Activated CD8-positive, alpha-beta memory T cell treated with anti-CD3 and anti-CD28 coated beads, Interleukin-2, amount 50 U/mL, for 4 hours (primary cell): ENCODE measurements around the gene TMUB1.
A peak's percentile ranks its signal among the peaks of the same experiment; 100 is the strongest.

Source experiments
- DNase-seq: peaks from one replicate; pipeline ENCODE4 v3.0.0-alpha.2; 2020

Gene TMUB1

GRCh38 chr7:151083071-151083823 is at the start of gene TMUB1:
TSS of gene TMUB1 (minus strand) at chr7:151083493. CDS start at chr7:151082563, 930 bp downstream.
- peak; percentile 89 for DNase-seq

GRCh38 chr7:151132461-151133205 is 49.3 kb upstream of the TMUB1 start:
- DNase-seq: no peak

DNA sequence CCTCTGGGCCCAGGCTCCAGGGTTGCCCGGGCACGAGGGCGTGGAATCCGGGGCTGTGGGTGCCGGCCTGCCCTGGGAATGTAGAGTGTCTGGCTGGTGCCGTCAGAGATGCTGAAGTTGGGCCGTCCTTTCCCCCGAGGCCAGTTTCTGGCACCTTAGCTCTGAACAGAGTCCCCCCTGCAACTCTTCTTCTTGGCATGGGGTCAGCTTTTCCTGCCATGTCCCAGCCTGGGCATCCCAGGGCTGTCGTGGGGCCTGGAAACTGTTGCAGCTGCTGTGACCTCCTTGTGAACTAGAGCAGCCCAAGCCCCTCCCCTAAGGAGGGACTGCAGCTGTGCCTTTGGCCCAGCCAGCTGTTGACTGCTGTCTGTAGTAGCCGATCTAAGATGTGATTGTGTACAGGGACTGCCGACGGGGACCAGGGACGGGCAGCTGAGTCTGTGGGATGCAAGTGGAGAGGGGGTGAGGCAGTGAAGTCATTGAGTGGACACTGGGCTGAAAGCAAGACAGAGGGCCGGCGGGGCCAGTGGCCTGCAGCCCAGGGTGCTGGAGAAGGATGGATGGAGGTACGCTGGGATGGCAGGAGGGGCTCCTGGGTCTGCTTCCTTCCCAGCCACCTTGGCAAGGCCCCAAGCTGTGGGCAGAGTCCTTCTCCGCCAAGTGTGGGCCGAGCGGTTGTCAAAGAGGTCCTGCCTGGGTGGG is 48.5 kb upstream of the TMUB1 start:
- DNase-seq: no peak

GRCh38 chr7:151131224-151131591 is 47.9 kb upstream of the TMUB1 start:
- DNase-seq: no peak

DNA sequence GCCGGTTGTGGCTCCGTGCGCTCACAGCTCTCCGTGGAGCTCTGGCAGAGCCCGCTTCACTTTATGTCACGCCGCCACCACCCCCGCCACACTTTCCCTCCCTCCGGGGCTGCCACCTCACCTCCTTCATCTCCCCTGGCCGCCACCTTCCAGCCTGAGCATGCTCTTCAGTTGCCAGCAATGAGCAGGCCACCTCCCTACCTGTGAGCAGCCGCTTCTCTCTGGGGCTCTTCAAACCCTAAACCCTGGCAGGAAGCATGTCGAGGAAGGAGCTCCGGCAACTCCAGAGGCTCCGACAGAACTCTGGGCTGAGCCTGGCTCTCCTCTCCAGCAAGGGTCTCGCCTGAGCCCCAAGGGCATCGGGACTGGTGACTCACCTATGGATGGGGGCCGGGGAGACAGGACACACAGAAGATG is 47.5 kb upstream of the TMUB1 start:
- DNase-seq: no peak

GRCh38 chr7:151129960-151130591 is 46.8 kb upstream of the TMUB1 start:
- DNase-seq: no peak

DNA sequence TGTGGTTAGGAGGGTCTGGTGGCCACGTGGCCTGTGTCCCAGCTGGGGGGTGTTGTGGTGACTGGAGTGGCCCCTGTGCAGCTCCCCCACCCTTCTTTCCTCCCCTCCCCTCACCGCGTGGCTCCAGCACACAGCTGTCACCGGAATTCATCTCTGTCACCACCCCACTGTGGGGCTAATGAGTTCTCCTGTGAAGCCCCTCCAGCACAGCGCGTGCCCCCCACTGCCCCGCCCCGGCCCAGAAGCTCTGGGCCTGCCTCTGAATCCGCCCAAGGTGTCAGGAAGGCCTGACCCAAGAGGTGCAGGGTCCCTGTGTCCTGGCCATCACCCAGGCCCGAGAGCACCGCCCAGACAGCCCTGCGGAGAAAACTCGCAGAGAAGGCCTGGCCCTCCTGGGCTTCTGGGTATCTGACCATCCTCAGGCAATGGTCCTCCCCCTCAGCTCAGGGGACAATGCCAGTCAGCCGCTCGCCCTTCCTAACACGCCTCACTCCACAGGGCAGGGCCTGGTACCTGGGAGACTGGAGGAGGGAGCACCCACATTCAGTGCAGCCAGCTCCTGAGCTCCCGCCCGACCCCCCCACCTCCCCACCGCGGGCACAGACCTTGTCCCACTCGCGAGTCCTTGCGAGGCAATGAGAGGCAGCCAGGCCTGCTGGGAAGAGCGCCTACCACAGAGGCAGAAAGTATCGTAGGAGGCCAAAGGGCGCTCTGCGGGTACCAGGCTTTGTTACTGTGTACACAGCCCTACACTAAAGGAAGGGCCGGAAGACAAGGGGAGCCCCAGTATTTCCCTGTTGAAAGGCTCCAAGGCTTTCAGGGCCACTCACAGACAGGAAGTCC is 46.0 kb upstream of the TMUB1 start:
- no peak for DNase-seq

DNA sequence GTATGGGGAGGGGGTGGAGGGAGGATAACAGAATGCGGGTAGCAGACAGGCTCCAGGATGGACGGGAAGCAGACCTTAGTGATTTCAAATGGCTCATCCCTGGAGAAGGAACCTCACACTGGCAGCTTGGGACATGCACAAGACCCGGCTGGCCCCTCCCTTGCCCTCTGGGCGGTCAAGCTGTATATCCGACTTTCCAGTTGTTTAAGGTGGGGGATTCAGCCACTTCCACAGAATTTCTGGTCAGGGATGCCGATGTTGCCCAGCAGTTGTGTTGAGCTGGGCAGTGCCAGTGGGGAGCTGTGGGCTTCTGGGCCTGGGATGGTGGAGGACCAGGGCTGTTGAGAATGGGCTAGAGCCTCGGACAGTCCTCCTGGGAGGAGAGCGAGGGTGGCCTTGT is 45.4 kb upstream of the TMUB1 start:
- DNase-seq: no peak

GRCh38 chr7:151128144-151128543 is 44.9 kb upstream of the TMUB1 start:
- DNase-seq: no peak

DNA sequence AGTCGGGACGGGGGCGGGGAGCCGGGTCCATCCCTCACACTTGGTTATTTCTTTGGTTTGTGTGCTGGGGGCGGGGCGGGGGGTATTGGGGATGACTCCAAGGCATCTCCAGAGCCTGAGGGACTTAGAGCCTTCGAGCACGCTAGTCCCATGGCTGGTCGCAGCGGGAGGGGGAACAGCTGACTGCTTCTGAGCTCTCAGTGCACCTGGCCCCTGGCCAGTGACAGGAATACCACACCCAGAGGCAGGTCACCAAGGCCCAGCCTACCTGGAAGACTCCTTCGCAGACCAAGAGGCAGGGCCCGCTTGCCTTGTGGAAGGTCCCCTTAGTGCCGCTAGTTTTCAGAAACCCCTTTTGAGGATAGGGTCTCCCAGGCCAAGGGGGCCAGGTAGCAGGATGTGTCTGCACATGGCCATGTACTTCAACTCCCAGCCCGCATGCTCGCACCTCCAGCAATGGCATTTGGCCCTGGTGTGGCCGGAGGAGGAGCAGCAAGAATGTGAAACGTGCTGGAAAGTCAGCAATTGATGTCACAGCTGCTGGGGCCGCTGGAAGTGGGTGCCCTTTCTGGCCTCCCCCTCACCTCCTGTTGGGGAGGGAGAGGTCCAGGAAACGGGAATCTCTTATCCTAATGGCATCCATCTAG is 43.3 kb upstream of the TMUB1 start:
- DNase-seq: no peak

- DNase-seq: no peak
Measured at GRCh38 chr7:151125846-151126481, 42.7 kb upstream of the TMUB1 start.

DNA sequence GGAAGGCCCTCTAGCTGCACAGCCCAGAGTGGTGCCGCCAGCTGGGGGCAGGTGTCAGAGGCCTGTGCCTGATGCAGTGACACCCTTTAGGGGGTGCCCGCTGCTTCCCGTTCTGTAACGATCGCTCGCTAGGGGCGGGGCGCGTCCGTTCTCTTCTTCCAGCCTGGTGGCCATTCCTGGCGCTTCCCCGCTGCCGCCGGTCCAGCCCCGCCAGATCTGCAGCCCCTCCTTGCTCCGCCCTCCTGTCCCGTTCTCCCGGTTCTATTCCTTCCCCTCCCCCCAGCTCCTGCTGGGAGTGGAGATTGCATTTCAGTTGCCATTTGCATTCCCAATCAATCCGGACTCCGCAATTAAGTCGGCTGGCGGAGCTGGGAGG is 42.2 kb upstream of the TMUB1 start:
- DNase-seq: no peak

GRCh38 chr7:151124899-151125399 is 41.7 kb upstream of the TMUB1 start:
- no peak for DNase-seq

GRCh38 chr7:151124481-151124880 is 41.2 kb upstream of the TMUB1 start:
- DNase-seq: no peak

DNA sequence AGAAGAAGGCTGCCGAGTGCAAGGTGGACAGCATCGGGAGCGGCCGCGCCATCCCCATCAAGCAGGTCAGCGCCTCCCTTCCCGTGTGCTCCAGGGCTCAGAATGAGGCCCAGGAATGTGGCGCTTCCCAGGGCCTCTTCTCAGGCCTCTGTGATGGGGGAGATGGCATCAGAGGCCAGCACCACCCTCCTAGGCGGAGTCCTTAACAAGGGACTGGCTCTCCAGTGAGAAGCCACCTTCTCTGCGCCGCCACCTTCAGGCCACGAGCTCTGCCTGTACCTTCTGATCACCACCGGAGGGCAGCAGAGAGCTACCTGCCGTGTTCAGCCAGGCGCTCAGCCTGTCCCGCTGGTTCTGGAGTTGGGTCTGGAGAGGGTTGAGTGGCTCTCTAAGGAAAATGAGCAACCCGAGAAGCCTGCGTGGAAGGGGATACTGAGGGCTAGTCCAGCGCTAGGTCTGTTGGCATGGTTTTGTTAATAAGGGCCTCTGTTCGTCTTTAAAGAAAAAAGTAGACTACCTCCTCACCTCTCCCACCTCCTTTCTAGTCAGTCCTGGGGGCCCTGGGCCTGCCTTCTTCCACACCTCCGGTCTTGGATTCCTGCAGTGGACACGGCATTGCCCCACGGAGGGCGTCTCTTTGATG is 40.6 kb upstream of the TMUB1 start:
- peak; percentile 82 for DNase-seq

GRCh38 chr7:151123158-151123821 is 40.0 kb upstream of the TMUB1 start:
- no peak for DNase-seq

GRCh38 chr7:151122796-151123157 is 39.5 kb upstream of the TMUB1 start:
- DNase-seq: no peak

GRCh38 chr7:151122276-151122675 is 39.0 kb upstream of the TMUB1 start:
- no peak for DNase-seq

- no peak for DNase-seq
Measured at GRCh38 chr7:151121380-151122170, 38.3 kb upstream of the TMUB1 start.
